Suprapubic skin (tissue), 4 donors: ENCODE results near the gene ACP3.

Source experiments
- EP300 ChIP-seq: sonication (generic); formaldehyde crosslinking; IDR thresholded peaks from one replicate; pipeline ENCODE4 v1.6.1; 2017; ENCODE audit warnings: antibody characterized with exemption
- POLR2A ChIP-seq, 2 donors: fragments of 450-650 bp; IDR thresholded peaks; one replicate each; pipeline ENCODE4 v1.6.1; 2017; ENCODE audit warnings: antibody characterized with exemption in 2 of 2, mild to moderate bottlenecking in 2 of 2, moderate library complexity in 2 of 2
- POLR2AphosphoS5 ChIP-seq, 3 donors: sonication (generic); formaldehyde crosslinking; IDR thresholded peaks; one replicate each; pipeline ENCODE4 v1.6.1; 2017; ENCODE audit warnings: antibody characterized with exemption in 3 of 3
- TF ChIP-seq, protein P1 (sequence below), 2 donors: fragments of 200-600 bp in 1 of 2; fragments of 450-650 bp in 1 of 2; sonication (generic) in 1 of 2; IDR thresholded peaks; one replicate each; pipeline ENCODE4 v1.5.1; 2016 to 2019; ENCODE audit warnings: antibody characterized with exemption in 2 of 2, mild to moderate bottlenecking in 1 of 2, moderate library complexity in 1 of 2

DNA sequence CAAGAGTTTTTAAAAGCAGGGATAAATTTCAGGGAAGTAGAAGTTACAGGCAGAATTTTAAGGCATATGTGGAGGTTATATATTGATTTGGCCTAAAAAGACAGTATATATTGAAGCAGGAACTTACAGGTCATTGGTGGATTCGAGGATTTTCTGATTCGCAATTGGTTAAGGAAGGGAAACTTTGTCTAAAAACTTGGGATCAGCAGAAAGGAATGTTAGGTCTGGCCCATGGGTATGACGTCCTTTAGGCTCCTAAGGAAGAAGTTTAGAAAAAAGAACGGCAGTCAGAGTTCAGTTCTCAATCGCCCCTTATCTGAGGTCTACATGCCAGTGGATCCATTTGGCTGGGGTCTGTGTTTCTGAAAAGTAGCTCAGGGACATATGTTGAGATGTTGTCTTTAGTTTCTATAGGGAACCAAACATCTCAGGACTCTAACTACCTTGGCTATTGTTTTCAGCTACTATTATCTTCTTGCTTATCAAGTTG, 33.2 kb upstream of the ACP3 start:
- TF ChIP-seq, protein P1, sequence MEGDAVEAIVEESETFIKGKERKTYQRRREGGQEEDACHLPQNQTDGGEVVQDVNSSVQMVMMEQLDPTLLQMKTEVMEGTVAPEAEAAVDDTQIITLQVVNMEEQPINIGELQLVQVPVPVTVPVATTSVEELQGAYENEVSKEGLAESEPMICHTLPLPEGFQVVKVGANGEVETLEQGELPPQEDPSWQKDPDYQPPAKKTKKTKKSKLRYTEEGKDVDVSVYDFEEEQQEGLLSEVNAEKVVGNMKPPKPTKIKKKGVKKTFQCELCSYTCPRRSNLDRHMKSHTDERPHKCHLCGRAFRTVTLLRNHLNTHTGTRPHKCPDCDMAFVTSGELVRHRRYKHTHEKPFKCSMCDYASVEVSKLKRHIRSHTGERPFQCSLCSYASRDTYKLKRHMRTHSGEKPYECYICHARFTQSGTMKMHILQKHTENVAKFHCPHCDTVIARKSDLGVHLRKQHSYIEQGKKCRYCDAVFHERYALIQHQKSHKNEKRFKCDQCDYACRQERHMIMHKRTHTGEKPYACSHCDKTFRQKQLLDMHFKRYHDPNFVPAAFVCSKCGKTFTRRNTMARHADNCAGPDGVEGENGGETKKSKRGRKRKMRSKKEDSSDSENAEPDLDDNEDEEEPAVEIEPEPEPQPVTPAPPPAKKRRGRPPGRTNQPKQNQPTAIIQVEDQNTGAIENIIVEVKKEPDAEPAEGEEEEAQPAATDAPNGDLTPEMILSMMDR (IDR thresholded peaks at IDR 0.05): no peak
- TF ChIP-seq POLR2A (IDR thresholded peaks at IDR 0.05): no peak
- TF ChIP-seq POLR2AphosphoS5 (IDR thresholded peaks at IDR 0.05): no peak
- no peak for TF ChIP-seq EP300
